Testis (tissue), 2 donors: ENCODE measurements around the gene SNTG2.

Experiments
- POLR2A ChIP-seq: fragments of 450-650 bp; IDR thresholded peaks from one replicate; pipeline ENCODE4 v1.6.1; 2017; ENCODE audit warnings: antibody characterized with exemption, mild to moderate bottlenecking, moderate library complexity
- TF ChIP-seq, protein P1 (sequence below), 3 experiments: fragments of 450-650 bp in 2 of 3; fragments of 200-600 bp in 1 of 3; sonication (generic) in 1 of 3; IDR thresholded peaks; one replicate each; pipeline ENCODE4 v1.5.1; 2016 to 2019; ENCODE audit warnings: antibody characterized with exemption in 3 of 3, mild to moderate bottlenecking in 2 of 3, moderate library complexity in 1 of 3

DNA sequence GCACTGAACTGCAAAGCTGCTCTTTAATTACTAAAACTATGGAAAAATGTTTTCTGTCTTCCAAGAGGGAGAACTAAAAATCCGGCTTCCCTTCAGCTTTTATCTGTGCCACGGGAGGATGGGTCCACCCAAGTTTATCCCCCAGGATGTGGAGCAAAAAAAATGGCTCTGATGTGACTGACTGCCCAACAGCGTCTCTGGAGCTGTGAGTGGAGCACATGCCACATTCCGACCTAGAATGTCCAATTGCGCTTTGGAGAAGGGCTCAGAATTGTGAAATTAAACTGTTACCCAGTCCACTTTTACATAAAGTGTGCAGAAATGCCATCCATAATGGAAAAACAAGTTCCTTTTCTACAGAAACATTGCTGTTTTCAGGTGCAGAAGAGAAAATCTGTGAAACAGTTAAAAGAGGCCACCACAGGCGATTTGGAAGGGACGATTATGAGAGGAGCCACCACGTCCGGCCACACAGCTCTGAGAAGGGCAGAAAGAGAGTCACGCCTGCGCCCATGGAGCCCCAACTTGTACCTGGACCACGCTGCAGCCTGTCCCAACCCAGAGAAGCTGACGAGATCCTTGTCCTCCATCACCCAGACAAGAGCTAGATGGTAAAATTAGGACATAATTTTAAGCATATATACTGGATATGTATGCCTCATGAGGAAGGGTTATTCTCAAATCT, 362.7 kb downstream of the SNTG2 start:
- TF ChIP-seq, protein P1, sequence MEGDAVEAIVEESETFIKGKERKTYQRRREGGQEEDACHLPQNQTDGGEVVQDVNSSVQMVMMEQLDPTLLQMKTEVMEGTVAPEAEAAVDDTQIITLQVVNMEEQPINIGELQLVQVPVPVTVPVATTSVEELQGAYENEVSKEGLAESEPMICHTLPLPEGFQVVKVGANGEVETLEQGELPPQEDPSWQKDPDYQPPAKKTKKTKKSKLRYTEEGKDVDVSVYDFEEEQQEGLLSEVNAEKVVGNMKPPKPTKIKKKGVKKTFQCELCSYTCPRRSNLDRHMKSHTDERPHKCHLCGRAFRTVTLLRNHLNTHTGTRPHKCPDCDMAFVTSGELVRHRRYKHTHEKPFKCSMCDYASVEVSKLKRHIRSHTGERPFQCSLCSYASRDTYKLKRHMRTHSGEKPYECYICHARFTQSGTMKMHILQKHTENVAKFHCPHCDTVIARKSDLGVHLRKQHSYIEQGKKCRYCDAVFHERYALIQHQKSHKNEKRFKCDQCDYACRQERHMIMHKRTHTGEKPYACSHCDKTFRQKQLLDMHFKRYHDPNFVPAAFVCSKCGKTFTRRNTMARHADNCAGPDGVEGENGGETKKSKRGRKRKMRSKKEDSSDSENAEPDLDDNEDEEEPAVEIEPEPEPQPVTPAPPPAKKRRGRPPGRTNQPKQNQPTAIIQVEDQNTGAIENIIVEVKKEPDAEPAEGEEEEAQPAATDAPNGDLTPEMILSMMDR (IDR thresholded peaks at IDR 0.05): no peak
- no peak for TF ChIP-seq POLR2A
